ENCODE results near the gene KLF6.

The KLF6 gene

DNA sequence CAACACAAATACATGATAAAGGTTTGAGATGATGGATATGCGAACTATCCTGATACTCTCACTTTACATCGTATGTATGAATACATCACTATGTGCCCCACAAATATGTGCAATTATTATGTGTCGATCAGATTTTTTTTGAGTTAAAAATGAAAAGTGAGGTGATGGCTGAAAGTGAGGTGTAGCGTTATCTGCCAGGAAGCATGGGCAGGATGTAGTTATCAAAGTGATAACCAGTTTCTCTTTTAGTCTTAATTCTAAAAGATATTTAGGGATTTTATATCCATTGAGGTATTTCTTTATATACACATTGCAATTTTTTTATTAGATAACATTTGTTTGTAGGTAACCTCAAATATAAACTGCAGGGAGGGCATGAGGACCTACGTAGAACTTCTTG is 15.6 kb upstream of the KLF6 start:
- TF ChIP-seq, protein P1, sequence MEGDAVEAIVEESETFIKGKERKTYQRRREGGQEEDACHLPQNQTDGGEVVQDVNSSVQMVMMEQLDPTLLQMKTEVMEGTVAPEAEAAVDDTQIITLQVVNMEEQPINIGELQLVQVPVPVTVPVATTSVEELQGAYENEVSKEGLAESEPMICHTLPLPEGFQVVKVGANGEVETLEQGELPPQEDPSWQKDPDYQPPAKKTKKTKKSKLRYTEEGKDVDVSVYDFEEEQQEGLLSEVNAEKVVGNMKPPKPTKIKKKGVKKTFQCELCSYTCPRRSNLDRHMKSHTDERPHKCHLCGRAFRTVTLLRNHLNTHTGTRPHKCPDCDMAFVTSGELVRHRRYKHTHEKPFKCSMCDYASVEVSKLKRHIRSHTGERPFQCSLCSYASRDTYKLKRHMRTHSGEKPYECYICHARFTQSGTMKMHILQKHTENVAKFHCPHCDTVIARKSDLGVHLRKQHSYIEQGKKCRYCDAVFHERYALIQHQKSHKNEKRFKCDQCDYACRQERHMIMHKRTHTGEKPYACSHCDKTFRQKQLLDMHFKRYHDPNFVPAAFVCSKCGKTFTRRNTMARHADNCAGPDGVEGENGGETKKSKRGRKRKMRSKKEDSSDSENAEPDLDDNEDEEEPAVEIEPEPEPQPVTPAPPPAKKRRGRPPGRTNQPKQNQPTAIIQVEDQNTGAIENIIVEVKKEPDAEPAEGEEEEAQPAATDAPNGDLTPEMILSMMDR (conservative IDR thresholded peaks at IDR 0.05; ENCODE audit: low read depth, low read length): no peak
- H3K4me3 ChIP-seq (ENCODE audit: low read depth, low read length): no peak overlapping the region
- no peak for DNase-seq (ENCODE audit: low read depth)

DNA sequence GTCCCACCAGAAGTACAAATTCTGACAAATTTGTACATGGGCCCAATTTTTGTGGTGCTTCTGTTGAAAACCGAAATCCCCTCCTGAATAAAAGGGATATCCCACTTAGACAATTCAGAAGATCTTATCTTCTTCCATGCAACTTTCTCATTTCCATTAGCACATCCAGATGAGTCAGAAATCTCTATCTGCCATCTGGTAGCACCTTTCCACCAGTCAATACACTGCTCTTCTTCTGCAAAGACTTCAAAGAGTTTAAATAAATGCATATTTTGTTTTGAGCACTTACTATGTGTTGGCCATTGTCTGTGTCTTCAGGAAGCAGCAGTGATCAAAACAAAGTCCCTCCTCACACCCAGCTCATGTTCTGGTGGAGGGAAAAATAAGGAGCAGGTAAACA is 12.7 kb upstream of the KLF6 start:
- TF ChIP-seq, protein P1 (conservative IDR thresholded peaks at IDR 0.05; ENCODE audit: low read depth, low read length): no peak
- no peak for DNase-seq (ENCODE audit: low read depth)
- no peak overlapping the region for H3K4me3 ChIP-seq (ENCODE audit: low read depth, low read length)

DNA sequence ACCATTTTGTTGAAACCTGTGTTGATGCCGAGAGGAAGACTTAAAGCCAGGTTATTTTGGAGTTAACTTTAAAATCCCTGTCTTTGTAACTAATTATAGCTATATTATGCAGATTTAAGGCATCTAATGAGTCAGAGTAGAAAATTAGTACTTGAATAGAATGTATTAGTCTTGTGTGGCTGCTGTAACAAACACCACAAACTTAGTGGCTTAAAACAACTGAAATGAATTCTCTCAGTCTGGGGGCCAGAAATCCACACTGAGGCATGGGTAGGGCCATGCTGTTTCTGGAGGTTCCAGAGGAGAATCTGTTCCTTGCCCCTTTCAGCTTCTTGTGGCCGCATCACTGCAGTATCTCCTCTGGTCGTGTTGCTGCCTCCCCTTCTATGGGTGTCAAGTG is 8.5 kb upstream of the KLF6 start:
- TF ChIP-seq, protein P1 (conservative IDR thresholded peaks at IDR 0.05; ENCODE audit: low read depth, low read length): no peak
- DNase-seq (ENCODE audit: low read depth): no peak
- H3K4me3 ChIP-seq (ENCODE audit: low read depth, low read length): no peak overlapping the region

DNA sequence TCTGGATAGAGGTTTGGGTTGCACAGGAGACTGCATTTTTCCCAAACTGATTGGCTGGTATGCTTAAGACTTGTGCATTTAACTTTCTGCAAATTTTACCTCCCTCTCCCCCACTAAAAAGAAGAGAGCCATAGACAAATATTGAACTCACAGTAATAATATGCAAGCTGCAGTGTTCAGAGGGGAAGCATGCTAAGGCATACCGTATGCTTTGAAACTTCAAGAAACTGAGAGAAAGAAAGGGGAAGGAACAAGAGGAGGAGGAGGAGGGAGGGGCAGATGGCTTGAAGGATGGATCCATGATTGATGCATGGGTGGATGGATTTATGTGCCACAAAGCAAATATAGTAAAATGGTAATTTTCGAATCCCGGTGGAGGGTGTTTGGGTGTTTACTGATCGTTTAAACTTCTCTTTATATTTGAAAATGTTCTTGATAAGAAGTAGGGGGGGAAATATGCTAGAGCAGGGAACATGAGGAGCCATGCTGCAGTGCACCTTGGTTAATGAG is 7.8 kb upstream of the KLF6 start:
- TF ChIP-seq, protein P1 (conservative IDR thresholded peaks at IDR 0.05; ENCODE audit: low read depth, low read length): no peak
- DNase-seq (ENCODE audit: low read depth): no peak
- no peak overlapping the region for H3K4me3 ChIP-seq (ENCODE audit: low read depth, low read length)

DNA sequence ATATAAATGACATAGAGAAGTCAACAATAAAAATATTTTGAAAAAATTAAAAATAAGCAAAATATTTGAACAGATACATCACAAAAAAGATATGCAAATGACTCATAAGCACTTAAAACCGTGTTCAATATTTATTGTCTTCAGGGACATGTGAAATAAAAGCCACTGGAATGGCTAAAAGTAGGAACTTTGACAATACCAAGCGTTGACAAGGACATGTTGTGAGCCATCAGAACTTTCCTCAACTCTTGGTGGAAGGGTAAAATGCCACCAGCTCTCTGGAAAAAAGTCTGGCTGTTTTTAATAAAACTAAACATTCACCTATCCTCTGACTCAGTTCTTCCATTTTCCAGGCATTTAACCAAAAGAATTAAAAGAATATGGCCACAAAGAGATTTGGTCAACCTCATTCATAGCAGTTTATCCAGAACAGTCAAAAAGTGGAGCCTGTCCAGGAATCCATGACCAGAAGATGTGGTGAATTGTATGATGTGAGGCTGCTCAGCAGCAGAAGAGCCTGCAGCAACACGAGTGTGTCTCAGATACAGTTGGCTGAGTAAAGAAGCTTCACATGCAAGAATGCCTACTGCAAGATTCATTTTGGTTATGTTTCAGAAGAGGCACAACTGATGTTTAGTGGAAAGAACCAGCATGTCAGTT is 7.1 kb upstream of the KLF6 start:
- DNase-seq (ENCODE audit: low read depth): no peak
- TF ChIP-seq, protein P1 (conservative IDR thresholded peaks at IDR 0.05; ENCODE audit: low read depth, low read length): no peak

DNA sequence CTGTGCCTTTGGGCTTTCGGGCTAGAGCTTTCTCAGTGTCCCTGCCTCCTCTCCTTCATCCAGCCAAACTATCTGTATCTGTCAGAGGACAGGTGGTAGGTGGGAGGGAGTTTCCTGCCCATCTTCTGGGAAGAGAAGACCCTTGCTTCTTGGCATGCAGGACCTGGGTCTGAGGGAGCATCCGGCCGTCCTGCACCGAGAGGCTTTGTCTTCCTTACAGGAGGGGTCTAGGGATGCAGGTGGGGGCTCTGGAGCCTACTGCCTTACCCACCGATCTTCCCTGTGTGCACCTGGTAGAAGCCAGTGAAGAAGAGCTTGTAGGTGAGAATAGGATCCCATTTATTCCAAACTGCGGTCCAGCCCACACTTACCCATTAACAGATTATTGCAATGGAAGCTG is 5.8 kb upstream of the KLF6 start:
- TF ChIP-seq, protein P1 (conservative IDR thresholded peaks at IDR 0.05; ENCODE audit: low read depth, low read length): no peak
- no peak for DNase-seq (ENCODE audit: low read depth)
- H3K4me3 ChIP-seq (ENCODE audit: low read depth, low read length): no peak overlapping the region

More for the DNA sequence above, 7.1 kb upstream of the KLF6 start:
- no peak overlapping the region for H3K4me3 ChIP-seq (ENCODE audit: low read depth, low read length)

DNA sequence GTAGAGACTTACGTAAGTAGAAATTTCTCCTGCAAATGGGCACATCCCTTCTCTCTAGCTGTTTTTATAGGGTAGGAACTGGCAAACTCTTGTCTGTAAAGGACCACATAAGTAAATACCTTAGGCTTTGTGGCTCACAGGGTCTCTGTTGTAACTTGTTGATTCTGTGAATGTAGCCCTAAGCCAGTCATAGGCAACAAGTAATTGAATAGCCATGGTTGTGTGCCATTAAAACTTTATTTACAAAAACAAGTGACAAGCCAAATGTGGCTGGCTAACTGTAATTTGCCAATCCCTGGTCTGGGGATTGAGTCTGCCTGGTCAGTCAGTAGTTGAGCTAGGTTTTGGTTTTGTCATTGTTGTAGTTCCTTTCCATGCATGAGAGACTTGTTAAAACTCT is 5.3 kb upstream of the KLF6 start:
- H3K4me3 ChIP-seq (ENCODE audit: low read depth, low read length): no peak overlapping the region
- TF ChIP-seq, protein P1 (conservative IDR thresholded peaks at IDR 0.05; ENCODE audit: low read depth, low read length): no peak
- no peak for DNase-seq (ENCODE audit: low read depth)

Data from choroid plexus epithelial cell (primary cell).